Small intestine (tissue), 7 donors: Measurements from ENCODE around the gene LMF2. TPM values are rescaled to one million over a fixed set of nuclear protein-coding genes. Genes with fewer than 3 reads are reported as not detected.
A peak's percentile ranks its signal among the peaks of the same experiment; 100 is the strongest.

Experiments used
- DNase-seq, 2 donors: peaks; one replicate each; pipeline versions ENCODE4 v3.0.0 to v3.0.0-alpha.2; 2013
- FAIRE-seq: peaks from 2 replicates; lab custom pipeline; 2012; peaks lifted over from hg19 to GRCh38; lab: Jason Lieb, UNC
- H3K27ac ChIP-seq, 3 donors: one replicate each; pipeline ENCODE4 v1.5.1; 2013; ENCODE audit warnings: low read length in 2 of 3, mild to moderate bottlenecking in 2 of 3, control low read depth in 1 of 3, inconsistent platforms in 1 of 3, low read depth in 1 of 3, moderate library complexity in 1 of 3
- H3K27me3 ChIP-seq, 3 donors: one replicate each; pipeline ENCODE4 v1.6.1; 2013; ENCODE audit warnings: low read length in 3 of 3, inconsistent platforms in 1 of 3; ENCODE audit not compliant: control insufficient read depth in 3 of 3, insufficient read depth in 3 of 3
- H3K36me3 ChIP-seq, 3 donors: one replicate each; pipeline ENCODE4 v1.6.1; 2013; ENCODE audit warnings: low read length in 3 of 3, inconsistent platforms in 1 of 3, low read depth in 1 of 3, mild to moderate bottlenecking in 1 of 3, moderate library complexity in 1 of 3; ENCODE audit not compliant: control insufficient read depth in 3 of 3, insufficient read depth in 2 of 3
- H3K4me1 ChIP-seq, 3 donors: one replicate each; pipeline ENCODE4 v1.6.1; 2013; ENCODE audit warnings: low read length in 2 of 3, inconsistent platforms in 1 of 3, low read depth in 1 of 3, mild to moderate bottlenecking in 1 of 3, moderate library complexity in 1 of 3; ENCODE audit not compliant: control insufficient read depth in 3 of 3, insufficient read depth in 2 of 3
- H3K4me3 ChIP-seq, 3 donors: one replicate each; pipeline ENCODE4 v1.5.1; 2013; ENCODE audit warnings: low read length in 3 of 3, control low read depth in 1 of 3, inconsistent platforms in 1 of 3, low read depth in 1 of 3, mild to moderate bottlenecking in 1 of 3, moderate library complexity in 1 of 3
- H3K9me3 ChIP-seq, 2 donors: one replicate each; pipeline ENCODE4 v1.6.1; 2013; ENCODE audit warnings: low read depth in 1 of 2, low read length in 1 of 2; ENCODE audit not compliant: control insufficient read depth in 2 of 2, insufficient read depth in 1 of 2
- WGBS, 3 donors: extraction: QIAGEN DNeasy Blood & Tissue Kit; methylation state at CpG; one replicate each; pipeline ENCODE4 v1.1.7; 2013; 5-methylcytosine and 5-hydroxymethylcytosine counted together
- polyA plus RNA-seq, 4 donors: library from polyadenylated mRNA; stranded (reverse) in 3 of 4; unstranded in 1 of 4; fragments of 200-250 nt in 3 of 4; fragments of 120-200 nt in 1 of 4; gene quantifications; one replicate each; pipeline versions ENCODE4 v1.2.1 to v1.2.3, GENCODE V29; 2013
- donor health status: healthy with polysubstance abuse.
- donor health status: control.
- donor health status: control.
- donor health status: Bipolar disorder and iron deficiency.
- donor health status: healthy.

The LMF2 gene
- polyA plus RNA-seq, 4 donors, result 37.8 to 52.8 (median 46.9) TPM

DNA sequence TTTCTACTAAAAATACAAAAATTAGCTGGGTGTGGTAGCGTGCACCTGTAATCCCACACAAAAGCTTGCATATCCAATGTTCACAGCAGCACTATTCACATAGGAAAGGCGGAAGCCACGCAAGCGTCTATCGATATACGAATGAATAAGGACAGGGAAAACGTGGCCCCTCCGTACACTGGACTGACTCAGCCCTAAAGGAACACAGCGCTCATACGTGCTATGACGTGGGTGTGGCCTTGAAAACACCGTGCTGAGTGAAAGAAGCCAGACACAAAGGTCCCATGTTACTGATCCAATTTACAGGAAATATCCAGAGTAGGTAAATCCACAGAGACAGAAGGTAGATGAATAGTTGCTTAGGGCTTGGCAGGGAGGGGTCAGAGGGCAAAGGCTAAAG, 7.0 kb downstream of the LMF2 start:
- Histone ChIP-seq H3K9me3 (no peaks in the 10 kb centered on the region), H3K27ac (no peak overlapping the region), H3K27me3 (no peaks in the 10 kb centered on the region), H3K4me1 (peaks cover 0 to 17% (median 0%) of the 10 kb centered on the region in 3 donors), H3K36me3 (peaks cover 6 to 29% (median 6%) of the 10 kb centered on the region in 3 donors), H3K4me3 (no peak overlapping the region)
- 82 to 89% (median 83%) methylated on average over 12 of the region's 12 CpGs for whole genome bisulfite sequencing, 3 donors
- FAIRE-seq (no peak), DNase-seq (peak in 1 of 2 donors; percentile 23)

GRCh38 chr22:50498322-50498890, 9.1 kb downstream of the LMF2 start:
- H3K27me3 ChIP-seq, result no peaks in the 10 kb centered on the region
- no peak overlapping the region for H3K4me3 ChIP-seq
- WGBS, 3 donors, result 1 to 10% (median 8%) methylated on average over 13 of the region's 13 CpGs
- DNase-seq, result peak; percentile 84 to 87
- peaks cover 3 to 15% (median 3%) of the 10 kb centered on the region in 3 donors for H3K36me3 ChIP-seq
- peaks cover 0 to 17% (median 0%) of the 10 kb centered on the region in 3 donors for H3K4me1 ChIP-seq
- FAIRE-seq, result no peak
- no peaks in the 10 kb centered on the region for H3K9me3 ChIP-seq
- peak overlapping the region in 2 of 3 donors; percentile 34 to 47 for H3K27ac ChIP-seq

DNA sequence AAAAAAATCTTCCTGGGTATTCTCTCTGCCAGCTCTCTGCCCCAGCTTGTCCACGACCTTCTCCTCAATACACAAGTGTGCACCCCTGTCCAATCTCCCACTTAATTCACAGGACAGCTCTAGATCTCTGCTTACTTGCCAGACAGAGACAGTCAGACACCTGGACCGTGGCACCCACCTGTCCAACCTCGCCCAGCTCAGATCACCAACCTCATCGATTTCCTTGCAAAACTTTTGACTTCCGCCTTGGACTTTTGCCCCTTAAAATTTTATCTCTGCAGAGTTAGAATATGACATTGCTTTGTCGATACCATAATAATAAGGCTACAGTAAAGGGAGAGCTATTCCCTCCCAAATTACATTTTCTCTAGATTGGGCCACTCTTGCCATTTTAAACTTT, 10.4 kb downstream of the LMF2 start:
- Histone ChIP-seq H3K27ac (peak overlapping the region in 2 of 3 donors; percentile 48 to 55), H3K4me1 (peaks cover 0 to 17% (median 0%) of the 10 kb centered on the region in 3 donors), H3K9me3 (no peaks in the 10 kb centered on the region), H3K4me3 (no peak overlapping the region), H3K27me3 (no peaks in the 10 kb centered on the region), H3K36me3 (peaks cover 0 to 2% (median 0%) of the 10 kb centered on the region in 3 donors)
- DNase-seq (peak; percentile 54 to 89), FAIRE-seq (no peak)
- 12 to 61% (median 39%) methylated on average over 6 of the region's 6 CpGs for WGBS, 3 donors

DNA sequence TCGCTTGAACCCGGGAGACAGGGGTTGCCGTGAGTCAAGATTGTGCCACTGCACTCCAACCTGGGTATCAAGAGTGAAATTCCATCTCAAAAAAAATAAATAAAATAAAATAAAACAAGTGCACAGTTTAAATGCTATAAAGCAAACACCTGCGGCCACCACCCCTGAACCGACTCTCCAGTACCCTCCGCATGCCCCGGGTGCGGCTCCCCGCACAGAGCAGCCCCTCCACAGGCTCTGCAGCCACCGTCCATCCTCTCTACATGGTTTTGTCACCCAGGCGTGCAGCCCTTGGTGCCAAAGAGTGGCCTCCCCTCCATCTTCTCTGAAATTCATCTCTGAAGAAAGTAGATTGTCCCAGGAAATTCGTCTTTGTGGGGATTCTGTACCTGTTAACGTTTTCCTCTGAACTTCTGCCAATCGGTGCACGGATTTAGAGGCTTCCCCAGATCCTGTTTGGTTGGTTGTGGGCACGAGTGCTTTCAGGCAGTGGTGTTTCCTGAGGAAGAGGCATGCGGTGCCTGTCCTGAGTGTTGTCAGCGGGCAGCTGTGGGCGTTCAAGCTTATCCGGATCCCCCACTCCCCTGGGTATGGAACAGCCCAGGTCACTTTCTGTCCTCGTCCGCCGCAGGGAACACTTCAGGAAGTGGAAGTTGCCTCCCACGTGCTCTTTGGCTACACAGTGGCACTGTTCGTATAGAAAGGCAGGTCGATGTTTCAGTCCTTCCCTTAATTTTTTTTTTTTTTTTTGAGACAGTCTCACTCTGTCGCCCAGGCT, 16.8 kb downstream of the LMF2 start:
- no peak for FAIRE-seq
- DNase-seq, result no peak
- WGBS, 3 donors, result 65 to 70% (median 67%) methylated on average over 27 of the region's 27 CpGs

DNA sequence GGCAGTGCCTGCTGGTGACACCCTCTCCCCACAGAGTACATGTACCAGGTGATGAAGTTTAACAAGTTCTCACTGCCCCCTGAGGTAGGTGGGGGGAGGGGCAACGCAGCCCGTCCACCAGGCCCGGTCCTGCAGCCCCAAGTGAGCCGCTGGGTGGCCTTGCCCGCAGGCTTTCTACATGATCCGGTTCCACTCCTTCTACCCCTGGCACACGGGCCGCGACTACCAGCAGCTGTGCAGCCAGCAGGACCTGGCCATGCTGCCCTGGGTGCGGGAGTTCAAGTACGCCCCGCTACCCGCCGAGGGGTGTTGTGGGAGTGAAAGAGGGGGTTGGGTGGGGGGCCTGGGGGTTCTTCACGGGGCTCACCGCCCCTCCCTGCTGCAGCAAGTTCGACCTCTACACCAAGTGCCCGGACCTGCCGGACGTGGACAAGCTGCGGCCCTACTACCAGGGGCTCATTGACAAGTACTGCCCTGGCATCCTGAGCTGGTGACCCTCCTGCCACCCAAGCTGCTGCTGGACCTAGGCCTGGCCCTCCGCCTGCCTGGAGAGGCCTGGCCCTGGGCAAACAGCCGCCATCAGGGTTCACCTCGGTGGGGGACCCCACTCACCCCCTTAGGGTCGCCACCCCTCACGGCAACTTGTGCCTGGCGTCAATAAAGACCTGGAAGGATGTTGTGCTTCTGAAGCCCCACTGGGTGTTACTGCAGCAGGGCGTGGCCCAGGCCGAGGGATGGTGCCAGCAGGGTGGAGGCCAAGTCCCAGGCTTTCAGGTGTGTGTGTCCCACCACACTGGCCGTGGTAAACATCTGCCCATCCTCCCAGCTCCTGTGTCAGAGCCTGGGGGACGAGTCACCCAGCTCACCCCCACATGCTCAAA, 17.9 kb downstream of the LMF2 start:
- Histone ChIP-seq H3K9me3 (no peaks in the 10 kb centered on the region), H3K4me3 (no peak overlapping the region), H3K4me1 (peaks cover 0 to 8% (median 0%) of the 10 kb centered on the region in 3 donors), H3K36me3 (no peaks in the 10 kb centered on the region), H3K27me3 (no peaks in the 10 kb centered on the region), H3K27ac (no peak overlapping the region)
- DNase-seq (no peak), FAIRE-seq (no peak)
- WGBS, 3 donors, result 77 to 84% (median 81%) methylated on average over 29 to 31 of the region's 31 CpGs

More for the DNA sequence above, 16.8 kb downstream of the LMF2 start:
- Histone ChIP-seq H3K4me3 (no peak overlapping the region), H3K9me3 (no peaks in the 10 kb centered on the region), H3K36me3 (no peaks in the 10 kb centered on the region), H3K27me3 (no peaks in the 10 kb centered on the region), H3K27ac (no peak overlapping the region), H3K4me1 (no peaks in the 10 kb centered on the region)

- H3K4me3 ChIP-seq, result no peak overlapping the region
- DNase-seq (no peak), FAIRE-seq (no peak)
- H3K36me3 ChIP-seq, result peaks cover 0 to under 1% (median 0%) of the 10 kb centered on the region in 3 donors
- no peak overlapping the region for H3K27ac ChIP-seq
- no peaks in the 10 kb centered on the region for H3K9me3 ChIP-seq
- WGBS, 3 donors, result 80 to 92% (median 90%) methylated on average over 19 of the region's 19 CpGs
- peaks cover 0 to 14% (median 2%) of the 10 kb centered on the region in 3 donors for H3K4me1 ChIP-seq
- H3K27me3 ChIP-seq, result no peaks in the 10 kb centered on the region
Measured at GRCh38 chr22:50488886-50489285, 18.6 kb downstream of the LMF2 start.

GRCh38 chr22:50488006-50488677, 19.4 kb downstream of the LMF2 start:
- H3K4me3 ChIP-seq, result no peak overlapping the region
- H3K9me3 ChIP-seq, result no peaks in the 10 kb centered on the region
- WGBS, 3 donors, result 81 to 88% (median 86%) methylated on average over 11 to 18 of the region's 18 CpGs
- peaks cover 0 to 21% (median 3%) of the 10 kb centered on the region in 3 donors for H3K4me1 ChIP-seq
- DNase-seq, result no peak
- no peak overlapping the region for H3K27ac ChIP-seq
- H3K36me3 ChIP-seq, result peaks cover 0 to 8% (median 0%) of the 10 kb centered on the region in 3 donors
- FAIRE-seq, result no peak
- H3K27me3 ChIP-seq, result no peaks in the 10 kb centered on the region
